ENCODE data around the gene JAG2. TPM values are rescaled to one million over a fixed set of nuclear protein-coding genes. Genes with fewer than 3 reads are reported as not detected.

Gene JAG2
- total RNA-seq, 2 experiments from 2014 or later = 0.66 to 1.3 TPM

DNA sequence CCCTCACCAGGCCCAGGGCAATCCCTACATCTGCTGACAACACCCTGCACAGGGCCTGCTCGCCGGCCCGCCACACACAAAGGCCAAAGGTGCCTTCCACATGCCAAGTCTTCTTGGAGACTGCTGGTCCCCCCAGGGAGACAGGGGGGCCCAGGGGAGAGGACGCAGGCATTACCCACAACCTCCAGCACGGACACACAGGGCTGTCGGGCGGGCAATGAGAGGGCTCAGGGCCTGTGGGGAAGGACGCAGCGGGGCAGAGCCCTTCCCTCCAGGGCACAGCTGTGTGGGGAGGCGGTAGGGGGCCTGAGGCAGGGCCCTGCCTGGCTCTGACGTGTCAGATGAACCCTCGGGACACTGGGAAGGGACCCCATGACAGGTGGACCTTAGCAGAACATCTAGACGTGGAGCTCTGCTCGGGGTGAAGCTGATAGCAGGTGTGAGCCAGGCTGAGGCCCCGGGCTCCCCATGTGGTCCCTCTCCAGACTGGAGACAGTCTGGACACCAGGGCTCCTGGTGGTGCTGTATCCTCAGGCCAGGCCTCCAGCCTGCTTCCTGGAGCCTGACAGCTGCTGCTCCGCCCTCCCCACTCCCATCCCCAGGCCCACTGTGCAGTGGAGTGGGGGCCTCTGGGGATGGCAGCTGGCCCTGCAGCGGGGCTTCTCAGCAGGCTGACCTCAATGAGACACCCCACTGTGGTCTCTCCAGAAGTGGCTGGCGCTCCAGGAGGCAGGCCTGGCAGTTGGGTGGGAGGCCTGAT is 44.1 kb upstream of the JAG2 start:
- peaks cover 20% of the 10 kb centered on the region for H3K36me3 Mint-ChIP-seq (ENCODE audit: low read depth)
- H3K27me3 Mint-ChIP-seq = no peaks in the 10 kb centered on the region
- Histone ChIP-seq H3K27me3 (ENCODE audit: control insufficient read depth in 1 of 2, insufficient read depth in 2 of 2, low read length in 2 of 2) (no peaks in the 10 kb centered on the region), H3K4me3 (ENCODE audit: low read length) (no peak overlapping the region), H3K9me3 (ENCODE audit: control insufficient read depth in 1 of 2, insufficient read depth in 1 of 2, low read length in 2 of 2) (no peaks in the 10 kb centered on the region), H3K27ac (ENCODE audit: low read depth in 1 of 2, low read length in 2 of 2) (no peak overlapping the region), H3K4me1 (ENCODE audit: insufficient read depth, low read length) (no peaks in the 10 kb centered on the region), H3K36me3 (ENCODE audit: insufficient read depth, low read length) (peaks cover 35% of the 10 kb centered on the region)
- TF ChIP-seq, protein P1, sequence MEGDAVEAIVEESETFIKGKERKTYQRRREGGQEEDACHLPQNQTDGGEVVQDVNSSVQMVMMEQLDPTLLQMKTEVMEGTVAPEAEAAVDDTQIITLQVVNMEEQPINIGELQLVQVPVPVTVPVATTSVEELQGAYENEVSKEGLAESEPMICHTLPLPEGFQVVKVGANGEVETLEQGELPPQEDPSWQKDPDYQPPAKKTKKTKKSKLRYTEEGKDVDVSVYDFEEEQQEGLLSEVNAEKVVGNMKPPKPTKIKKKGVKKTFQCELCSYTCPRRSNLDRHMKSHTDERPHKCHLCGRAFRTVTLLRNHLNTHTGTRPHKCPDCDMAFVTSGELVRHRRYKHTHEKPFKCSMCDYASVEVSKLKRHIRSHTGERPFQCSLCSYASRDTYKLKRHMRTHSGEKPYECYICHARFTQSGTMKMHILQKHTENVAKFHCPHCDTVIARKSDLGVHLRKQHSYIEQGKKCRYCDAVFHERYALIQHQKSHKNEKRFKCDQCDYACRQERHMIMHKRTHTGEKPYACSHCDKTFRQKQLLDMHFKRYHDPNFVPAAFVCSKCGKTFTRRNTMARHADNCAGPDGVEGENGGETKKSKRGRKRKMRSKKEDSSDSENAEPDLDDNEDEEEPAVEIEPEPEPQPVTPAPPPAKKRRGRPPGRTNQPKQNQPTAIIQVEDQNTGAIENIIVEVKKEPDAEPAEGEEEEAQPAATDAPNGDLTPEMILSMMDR (IDR thresholded peaks at IDR 0.05) = no peak
- no peak overlapping the region for H3K4me3 Mint-ChIP-seq
- no peaks in the 10 kb centered on the region for H3K4me1 Mint-ChIP-seq (ENCODE audit: low read depth)
- no peaks in the 10 kb centered on the region for H3K9me3 Mint-ChIP-seq
- H3K27ac Mint-ChIP-seq = no peak overlapping the region
- intact Hi-C loops (cut with DNase I, micrococcal nuclease) = loop anchor here in 1 of 2 experiments (10.0 kb wide), 1 partner anchor 52 kb away; no protein-coding TSS in a partner anchor
- ATAC-seq (ENCODE audit: poor library complexity) (no peak), DNase-seq (no peak)
- CTCF ChIA-PET = no interaction called here
- POLR2A ChIA-PET = no interaction called here

DNA sequence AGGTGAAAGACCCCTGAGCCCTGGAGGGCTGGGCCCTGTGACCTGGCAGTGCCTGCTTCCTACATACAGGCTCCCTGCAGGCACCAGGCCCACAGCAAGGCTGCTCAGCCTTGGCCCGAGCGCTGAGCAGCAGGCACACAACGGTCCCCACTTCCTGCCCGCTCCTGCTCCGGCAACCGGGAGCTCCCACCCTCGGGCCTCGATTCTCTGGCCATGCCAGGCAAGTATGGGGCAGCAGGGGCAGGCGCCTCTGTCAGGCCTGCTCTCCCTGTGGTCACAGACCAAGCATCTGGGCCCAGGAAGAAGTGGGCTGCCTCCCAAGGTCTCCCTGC is 43.1 kb upstream of the JAG2 start:
- Mint-ChIP-seq H3K9me3 (no peaks in the 10 kb centered on the region), H3K36me3 (ENCODE audit: low read depth) (peaks cover 20% of the 10 kb centered on the region), H3K4me3 (no peak overlapping the region), H3K4me1 (ENCODE audit: low read depth) (no peaks in the 10 kb centered on the region), H3K27ac (no peak overlapping the region), H3K27me3 (no peaks in the 10 kb centered on the region)
- ChIA-PET POLR2A (no interaction called here), CTCF (no interaction called here)
- H3K27ac ChIP-seq (ENCODE audit: low read depth in 1 of 2, low read length in 2 of 2) = no peak overlapping the region
- H3K27me3 ChIP-seq (ENCODE audit: control insufficient read depth in 1 of 2, insufficient read depth in 2 of 2, low read length in 2 of 2) = no peaks in the 10 kb centered on the region
- no peaks in the 10 kb centered on the region for H3K4me1 ChIP-seq (ENCODE audit: insufficient read depth, low read length)
- H3K36me3 ChIP-seq (ENCODE audit: insufficient read depth, low read length) = peaks cover 25% of the 10 kb centered on the region
- DNase-seq (no peak), ATAC-seq (ENCODE audit: poor library complexity) (no peak)
- TF ChIP-seq, protein P1 (IDR thresholded peaks at IDR 0.05) = no peak
- H3K9me3 ChIP-seq (ENCODE audit: control insufficient read depth in 1 of 2, insufficient read depth in 1 of 2, low read length in 2 of 2) = no peaks in the 10 kb centered on the region
- H3K4me3 ChIP-seq (ENCODE audit: low read length) = no peak overlapping the region
- intact Hi-C loops (cut with DNase I, micrococcal nuclease) = loop anchor here in 1 of 2 experiments (10.0 kb wide), 1 partner anchor 53 kb away; no protein-coding TSS in a partner anchor

DNA sequence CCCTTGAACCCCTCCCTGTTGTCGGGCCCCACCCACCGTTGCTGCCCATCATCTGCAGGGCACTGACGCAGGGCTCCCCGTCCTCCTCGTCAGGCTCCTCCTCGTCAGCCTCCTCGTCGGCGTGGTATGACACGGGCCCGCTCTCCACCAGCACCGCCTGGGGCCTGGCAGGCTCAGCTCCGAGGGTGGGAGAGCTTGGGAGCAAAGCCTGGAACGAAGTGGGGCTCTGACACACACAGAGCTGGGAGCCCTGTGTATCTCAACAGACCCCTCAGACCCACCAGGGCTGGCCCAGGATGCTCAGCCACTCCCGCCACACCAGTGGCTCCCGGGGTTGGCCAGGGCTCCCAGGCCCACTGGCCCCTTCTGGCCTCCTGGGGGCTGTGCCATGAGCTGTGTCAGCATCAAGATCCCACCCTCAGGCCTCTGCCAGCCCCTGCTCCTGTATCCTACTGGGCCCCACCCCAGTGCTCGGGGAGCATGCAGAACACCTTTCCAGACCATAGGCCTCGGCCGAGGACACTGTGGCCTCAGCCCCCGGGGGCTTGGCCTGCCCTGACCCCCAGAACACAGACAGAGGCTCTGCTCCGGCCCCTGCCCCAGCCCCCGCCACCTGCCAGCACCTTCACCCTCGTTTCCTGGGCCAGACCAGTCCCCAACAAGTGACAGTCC is 42.6 kb upstream of the JAG2 start:
- Histone ChIP-seq H3K27me3 (ENCODE audit: control insufficient read depth in 1 of 2, insufficient read depth in 2 of 2, low read length in 2 of 2) (no peaks in the 10 kb centered on the region), H3K4me3 (ENCODE audit: low read length) (no peak overlapping the region), H3K4me1 (ENCODE audit: insufficient read depth, low read length) (no peaks in the 10 kb centered on the region), H3K27ac (ENCODE audit: low read depth in 1 of 2, low read length in 2 of 2) (no peak overlapping the region), H3K36me3 (ENCODE audit: insufficient read depth, low read length) (peaks cover 20% of the 10 kb centered on the region), H3K9me3 (ENCODE audit: control insufficient read depth in 1 of 2, insufficient read depth in 1 of 2, low read length in 2 of 2) (no peaks in the 10 kb centered on the region)
- Mint-ChIP-seq H3K27me3 (no peaks in the 10 kb centered on the region), H3K4me1 (ENCODE audit: low read depth) (no peaks in the 10 kb centered on the region), H3K9me3 (no peaks in the 10 kb centered on the region), H3K27ac (no peak overlapping the region), H3K36me3 (ENCODE audit: low read depth) (peaks cover 20% of the 10 kb centered on the region), H3K4me3 (no peak overlapping the region)
- DNase-seq (no peak), ATAC-seq (ENCODE audit: poor library complexity) (no peak)
- POLR2A ChIA-PET = no interaction called here
- TF ChIP-seq, protein P1 (IDR thresholded peaks at IDR 0.05) = no peak
- intact Hi-C loops (cut with DNase I, micrococcal nuclease) = loop anchor here in 1 of 2 experiments (10.0 kb wide), 1 partner anchor 54 kb away; no protein-coding TSS in a partner anchor
- CTCF ChIA-PET = no interaction called here

All from CD4-positive, alpha-beta T cell (primary cell).